ENCODE measurements around the gene MYL6. TPM values are rescaled to one million over a fixed set of nuclear protein-coding genes. Genes with fewer than 3 reads are reported as not detected.

The MYL6 gene
- total and polyA plus RNA-seq, 9 of the 15 experiments (the other 6 are each of a cell fraction or from before 2014, with no cell fraction given): 557 to 1,664 (median 958) TPM

DNA sequence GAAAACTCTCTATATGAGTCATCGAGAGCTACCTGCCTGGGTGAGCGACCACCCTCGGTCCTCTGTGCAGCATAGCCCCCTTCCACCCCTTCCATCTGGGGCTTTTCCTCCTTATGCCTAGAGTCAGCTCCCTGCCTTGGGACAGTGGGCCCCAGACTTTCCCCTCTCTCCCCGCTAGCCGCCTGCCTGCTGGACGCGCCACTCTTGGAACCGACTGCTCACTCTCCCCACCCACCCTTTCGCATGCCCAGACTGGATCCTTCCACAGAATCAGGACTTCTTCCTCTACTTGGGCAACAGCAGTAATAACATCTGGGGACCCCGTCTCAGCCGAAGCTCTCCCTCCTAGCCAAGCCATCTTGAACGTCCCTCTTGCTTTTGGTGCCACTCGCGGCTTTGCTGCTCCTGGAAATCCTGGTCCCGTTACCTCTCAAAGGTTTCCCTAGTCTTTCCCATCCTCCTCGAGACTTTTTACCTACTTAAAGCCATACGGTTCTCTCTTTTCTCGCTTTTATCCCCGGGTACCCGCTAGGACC is 29.4 kb upstream of the MYL6 start (continued):
- TF ChIP-seq, protein P1, sequence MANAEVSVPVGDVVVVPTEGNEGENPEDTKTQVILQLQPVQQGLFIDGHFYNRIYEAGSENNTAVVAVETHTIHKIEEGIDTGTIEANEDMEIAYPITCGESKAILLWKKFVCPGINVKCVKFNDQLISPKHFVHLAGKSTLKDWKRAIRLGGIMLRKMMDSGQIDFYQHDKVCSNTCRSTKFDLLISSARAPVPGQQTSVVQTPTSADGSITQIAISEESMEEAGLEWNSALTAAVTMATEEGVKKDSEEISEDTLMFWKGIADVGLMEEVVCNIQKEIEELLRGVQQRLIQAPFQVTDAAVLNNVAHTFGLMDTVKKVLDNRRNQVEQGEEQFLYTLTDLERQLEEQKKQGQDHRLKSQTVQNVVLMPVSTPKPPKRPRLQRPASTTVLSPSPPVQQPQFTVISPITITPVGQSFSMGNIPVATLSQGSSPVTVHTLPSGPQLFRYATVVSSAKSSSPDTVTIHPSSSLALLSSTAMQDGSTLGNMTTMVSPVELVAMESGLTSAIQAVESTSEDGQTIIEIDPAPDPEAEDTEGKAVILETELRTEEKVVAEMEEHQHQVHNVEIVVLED (CRISPR knock-in tag; IDR thresholded peaks at IDR 0.05): no peak
- TF ChIP-seq ZNF780A (CRISPR knock-in tag; IDR thresholded peaks at IDR 0.05): no peak
- no peak for TF ChIP-seq THRA (IDR thresholded peaks at IDR 0.05)
- no peak for TF ChIP-seq GATAD2A (IDR thresholded peaks at IDR 0.05)
- TF ChIP-seq, protein P2, sequence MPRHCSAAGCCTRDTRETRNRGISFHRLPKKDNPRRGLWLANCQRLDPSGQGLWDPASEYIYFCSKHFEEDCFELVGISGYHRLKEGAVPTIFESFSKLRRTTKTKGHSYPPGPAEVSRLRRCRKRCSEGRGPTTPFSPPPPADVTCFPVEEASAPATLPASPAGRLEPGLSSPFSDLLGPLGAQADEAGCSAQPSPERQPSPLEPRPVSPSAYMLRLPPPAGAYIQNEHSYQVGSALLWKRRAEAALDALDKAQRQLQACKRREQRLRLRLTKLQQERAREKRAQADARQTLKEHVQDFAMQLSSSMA (CRISPR knock-in tag; IDR thresholded peaks at IDR 0.05): no peak
- TF ChIP-seq SOX6 (IDR thresholded peaks at IDR 0.05): no peak
- no peak for TF ChIP-seq ZNF274 (IDR thresholded peaks at IDR 0.05; ENCODE audit: borderline replicate concordance, low read depth, low read length)
- peak; percentile 36 for TF ChIP-seq RBBP5 (IDR thresholded peaks at IDR 0.05; ENCODE audit: borderline replicate concordance, insufficient read depth, low read length, poor library complexity, severe bottlenecking)
- no peak for TF ChIP-seq KLF16 (IDR thresholded peaks at IDR 0.05)
- no peak for TF ChIP-seq ZNF407 (IDR thresholded peaks at IDR 0.05; ENCODE audit: low read depth)
- no peak for TF ChIP-seq STAT5B (CRISPR knock-in tag; IDR thresholded peaks at IDR 0.05)
- no peak for TF ChIP-seq ZKSCAN3 (CRISPR knock-in tag; IDR thresholded peaks at IDR 0.05)
- TF ChIP-seq ARNT (IDR thresholded peaks at IDR 0.05): no peak; a peak in 1 of 4 replicates
- no peak for TF ChIP-seq PHB (CRISPR knock-in tag; IDR thresholded peaks at IDR 0.05)
- TF ChIP-seq NEUROD1 (IDR thresholded peaks at IDR 0.05; ENCODE audit: borderline replicate concordance, low read depth, low read length, partially characterized antibody): no peak
- TF ChIP-seq FOXM1 (IDR thresholded peaks at IDR 0.05; ENCODE audit: low read depth): no peak
- TF ChIP-seq FOXM1 (CRISPR knock-in tag; IDR thresholded peaks at IDR 0.05; ENCODE audit: low read depth): no peak
- no peak for TF ChIP-seq ZKSCAN8 (CRISPR knock-in tag; IDR thresholded peaks at IDR 0.05)
- TF ChIP-seq TCF7L2 (IDR thresholded peaks at IDR 0.05; ENCODE audit: low read depth, low read length): no peak

Measured in K562 (cell line).